Sciatic nerve (tissue), 2 donors: Measurements from ENCODE around the gene CPT1A. TPM values are rescaled to one million over a fixed set of nuclear protein-coding genes. Genes with fewer than 3 reads are reported as not detected.

ENCODE experiments used
- ATAC-seq: fragments of 200-7000 bp; cut with Tn5 transposase; one replicate; pipeline ENCODE4 v1.9.1; 2020; ENCODE audit warnings: mild to moderate bottlenecking, moderate library complexity
- DNase-seq: peaks from one replicate; pipeline ENCODE4 v3.0.0-alpha.2; 2020; ENCODE audit warnings: low spot score
- intact Hi-C: fragments of 100-400 bp; cut with DNase I; formaldehyde crosslinking; loops from one replicate; pipeline ENCODE4 v1.14.2; 2022
- total RNA-seq: library from RNA; stranded (reverse); fragmentation: NEBNext Ultra II Directional; extraction: Animal tissue kit (Norgen Biotek cat#: 25700); gene quantifications from one replicate; pipeline ENCODE4 v1.2.1, GENCODE V29; 2021
- donor health status: DM: no; HTN: no; CAD: no.
- donor health status: DM: no; HTN: no; CAD: no.

CPT1A gene
- total RNA-seq, 1 donor from 2014 or later: 55.9 TPM

DNA sequence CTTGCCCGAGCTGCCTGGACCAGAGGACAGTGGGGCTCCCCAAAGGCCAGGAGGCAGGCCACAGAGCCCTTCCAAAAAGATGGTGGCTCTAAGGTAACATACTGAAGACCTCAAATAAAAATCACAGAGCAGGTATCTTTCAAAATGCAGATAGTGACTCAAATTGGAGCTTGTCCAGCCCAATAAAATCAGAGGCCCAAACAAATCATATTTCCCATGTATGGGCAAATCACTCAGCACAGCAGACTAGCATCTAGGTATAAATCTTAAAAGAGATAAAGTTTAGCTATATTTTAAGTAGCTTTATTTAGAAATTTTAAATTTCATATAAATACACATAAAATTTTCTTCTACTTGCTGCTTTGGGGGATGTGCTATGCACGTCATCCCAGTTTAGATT lies 93.7 kb downstream of the CPT1A start:
- intact Hi-C loops: no loop called here
- no peak for DNase-seq
- ATAC-seq: no peak

DNA sequence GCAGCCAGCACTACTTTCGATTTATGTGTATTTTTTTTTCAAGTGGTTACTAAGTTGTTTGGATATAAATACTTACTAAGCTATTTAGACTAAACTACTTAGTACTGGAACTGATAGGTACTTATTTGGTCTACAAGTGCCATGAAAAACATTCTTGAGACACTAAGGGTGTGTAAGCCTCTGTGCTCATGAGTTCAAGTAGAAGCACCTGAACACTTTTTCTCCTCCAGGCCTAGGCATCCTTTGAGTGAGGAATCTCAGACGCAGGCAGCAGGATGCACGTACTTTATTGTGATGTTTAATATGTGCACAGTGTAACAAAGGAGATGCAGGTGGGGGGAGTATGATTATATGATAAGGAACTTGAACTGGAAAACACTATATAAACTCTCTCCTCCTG lies 98.2 kb downstream of the CPT1A start:
- ATAC-seq: no peak
- intact Hi-C loops: no loop called here
- no peak for DNase-seq

DNA sequence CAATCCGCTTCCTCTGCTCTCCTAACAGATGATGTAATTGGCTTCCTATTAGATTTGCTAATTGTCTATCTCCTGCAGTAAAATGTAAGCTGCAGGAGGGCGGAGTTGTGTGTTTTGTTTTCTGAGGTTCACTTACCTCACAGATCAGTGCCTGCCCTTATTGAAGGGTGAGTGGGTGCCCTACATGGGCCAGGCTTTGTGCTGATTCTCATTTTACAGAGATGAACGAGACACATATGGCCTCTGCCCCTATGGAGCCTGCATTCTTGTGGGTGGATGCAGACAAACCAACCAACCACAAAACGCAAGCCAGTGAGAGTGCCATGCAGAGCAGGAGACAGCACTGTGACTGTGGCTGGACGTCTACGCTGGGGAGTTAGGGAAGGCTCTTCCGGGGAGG lies 100.3 kb downstream of the CPT1A start:
- intact Hi-C loops: no loop called here
- DNase-seq (no peak), ATAC-seq (peak; percentile 10)

DNA sequence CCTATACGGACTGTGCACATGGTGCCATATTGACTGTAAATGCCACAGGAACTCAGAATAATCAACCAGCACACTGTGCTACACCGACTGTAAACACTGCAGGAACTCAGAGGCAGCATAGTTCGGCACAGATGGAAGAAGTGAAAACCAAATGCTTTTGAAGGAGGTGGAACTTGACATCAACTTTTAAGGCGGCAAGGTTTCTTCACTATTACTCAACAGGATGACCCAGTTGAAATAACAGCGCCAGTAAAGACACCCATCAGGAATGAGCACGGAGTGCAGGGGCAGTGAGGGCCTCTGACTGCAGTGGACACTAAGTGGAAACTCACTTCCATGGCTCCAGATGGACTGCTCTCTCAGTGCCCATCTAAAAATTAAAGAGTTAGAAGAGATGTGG lies 106.1 kb downstream of the CPT1A start:
- intact Hi-C loops: no loop called here
- ATAC-seq: no peak
- no peak for DNase-seq

DNA sequence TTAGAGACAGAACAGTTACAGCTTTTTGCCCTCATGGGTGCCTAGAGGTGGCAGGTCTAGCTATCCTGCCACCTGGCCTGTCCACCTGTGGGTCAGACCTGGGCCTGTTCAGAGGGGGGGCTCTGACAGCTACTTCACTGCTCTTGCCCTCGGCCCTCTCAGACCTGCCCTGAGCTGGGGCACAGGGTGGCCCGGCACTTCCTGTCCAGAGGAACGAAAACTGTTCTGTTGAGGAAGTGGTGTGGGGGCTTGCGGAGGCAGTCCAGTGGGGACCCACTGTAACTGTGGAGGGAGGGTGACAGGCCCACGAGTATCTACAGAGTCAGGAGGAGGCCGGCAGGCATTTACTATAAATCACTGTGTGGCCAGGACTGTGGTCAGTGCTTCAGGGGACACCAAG lies 106.6 kb downstream of the CPT1A start:
- ATAC-seq (no peak), DNase-seq (no peak)
- intact Hi-C loops: no loop called here

DNA sequence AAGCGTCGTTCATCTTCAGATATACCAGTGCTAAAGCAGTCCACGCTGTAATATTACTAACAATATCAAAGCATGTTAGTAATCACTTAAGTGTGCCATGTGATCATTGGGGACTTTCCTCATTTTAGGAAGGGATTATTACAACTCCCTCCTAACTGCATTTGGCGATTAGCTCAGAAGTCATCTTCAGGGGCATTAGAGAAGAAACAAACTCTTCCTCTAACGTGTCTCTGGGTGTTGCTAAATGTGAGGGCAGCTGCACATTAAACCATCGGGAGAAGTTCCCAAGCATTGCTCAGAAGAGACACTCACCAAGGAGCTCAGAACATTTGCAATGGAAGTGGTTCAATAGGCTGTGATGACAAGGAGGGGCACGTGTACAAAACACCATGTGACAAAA lies 107.6 kb downstream of the CPT1A start:
- no peak for DNase-seq
- intact Hi-C loops: no loop called here
- no peak for ATAC-seq

DNA sequence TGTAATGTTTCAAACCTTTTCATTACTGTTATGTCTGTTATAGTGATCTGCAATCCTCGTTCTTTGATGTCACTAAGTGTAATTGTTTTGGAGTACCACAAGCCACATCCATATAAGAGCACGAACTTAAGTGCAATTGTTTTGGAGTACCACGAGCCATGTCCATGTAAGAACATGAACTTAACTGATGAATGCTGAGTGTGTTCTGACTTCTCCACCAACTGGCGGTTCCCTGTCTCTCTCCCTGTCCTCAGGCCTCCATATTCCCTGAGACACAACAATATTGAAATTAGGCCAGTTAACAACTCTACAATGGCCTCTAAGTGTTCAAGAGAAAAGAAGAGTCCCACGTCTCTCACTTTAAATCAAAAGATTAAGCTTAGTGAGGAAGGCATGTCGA lies 113.9 kb downstream of the CPT1A start:
- ATAC-seq: peak; percentile 74
- DNase-seq: no peak
- intact Hi-C loops: no loop called here

DNA sequence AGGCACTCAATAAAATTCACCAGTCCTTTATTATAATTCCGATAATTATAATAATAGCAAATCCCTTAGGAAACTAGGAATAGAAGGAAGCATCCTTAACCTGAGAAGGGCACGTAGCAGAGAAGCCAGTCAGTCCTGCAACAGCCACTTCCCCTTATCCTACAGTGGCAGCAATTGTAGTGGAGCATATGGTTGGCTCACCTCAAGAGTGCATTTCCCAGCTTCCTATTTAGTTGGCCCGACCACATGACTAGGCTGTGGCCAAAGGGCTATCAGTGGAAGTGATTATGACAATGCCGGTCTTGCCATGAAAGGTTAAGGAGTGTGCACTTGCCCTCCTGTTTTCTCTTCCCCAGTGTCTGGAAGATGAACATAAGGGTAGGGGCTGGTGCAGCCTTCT lies 117.4 kb downstream of the CPT1A start:
- intact Hi-C loops: no loop called here
- ATAC-seq (no peak), DNase-seq (no peak)

DNA sequence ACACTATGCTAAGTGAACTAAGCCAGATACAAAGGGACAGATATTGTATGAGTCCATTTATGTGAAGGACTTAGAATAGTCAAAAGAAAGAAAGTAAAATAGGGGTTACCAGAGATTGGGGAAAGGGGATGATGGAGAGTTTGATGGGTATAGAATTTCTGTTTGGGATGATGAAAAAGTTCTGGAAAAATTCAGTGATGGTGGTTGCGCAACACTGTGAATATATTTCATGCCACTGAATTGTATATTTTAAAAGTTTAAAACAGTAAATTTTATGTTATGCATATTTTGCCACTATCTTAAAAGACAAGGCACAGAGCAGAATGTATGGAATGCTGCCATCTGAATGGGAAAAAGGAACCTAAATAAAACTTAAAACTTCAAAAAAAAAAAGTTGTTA lies 119.6 kb downstream of the CPT1A start:
- no peak for DNase-seq
- intact Hi-C loops: no loop called here
- no peak for ATAC-seq

DNA sequence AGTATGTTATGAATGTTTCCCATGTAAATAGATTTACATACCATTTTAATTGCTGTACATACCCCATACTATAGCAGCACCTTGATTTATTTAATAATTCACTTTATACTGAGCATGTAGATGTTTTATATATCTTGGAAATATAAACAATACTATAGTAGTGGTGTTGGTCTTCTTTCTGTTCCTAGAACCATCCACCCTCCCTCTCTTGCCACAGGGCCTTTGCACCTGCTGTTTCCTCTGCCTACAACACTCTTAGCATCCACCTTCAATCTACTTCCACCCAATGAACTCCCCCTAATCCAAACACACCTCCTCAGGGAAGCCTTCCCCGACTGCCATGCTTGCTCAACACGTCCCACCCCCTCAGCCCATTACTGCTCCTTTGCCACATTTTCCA lies 120.6 kb downstream of the CPT1A start:
- DNase-seq: no peak
- intact Hi-C loops: no loop called here
- no peak for ATAC-seq

DNA sequence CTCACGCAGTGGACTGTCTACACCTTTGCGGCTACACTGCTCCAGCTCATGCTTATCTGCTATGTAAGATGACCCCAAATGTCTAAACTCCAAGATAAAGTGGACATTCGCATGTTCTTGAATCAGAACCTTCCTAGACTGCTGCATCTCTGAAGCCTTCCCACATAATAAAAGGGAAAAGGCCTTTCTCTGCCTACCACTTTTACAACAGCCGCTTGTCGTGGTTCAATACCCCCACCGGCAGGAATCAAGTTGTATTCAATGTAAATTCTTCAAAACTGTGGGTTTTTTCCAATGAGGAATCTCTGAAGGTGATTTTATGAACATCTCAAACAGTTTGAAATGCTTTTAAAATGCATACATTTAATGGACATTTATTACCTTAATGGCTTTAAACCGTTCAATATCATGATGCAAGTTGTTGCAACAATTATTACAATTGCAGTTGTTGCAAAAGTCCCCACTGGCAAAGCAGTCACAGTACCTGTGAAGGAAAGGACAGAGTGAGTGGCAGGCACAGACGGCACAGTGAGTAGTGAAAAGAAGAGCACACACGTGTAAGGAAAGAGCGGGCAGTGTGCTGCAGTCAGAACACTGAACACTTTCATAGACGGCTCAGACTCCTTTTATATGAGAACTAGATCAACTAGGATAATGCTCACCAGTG lies 126.1 kb downstream of the CPT1A start:
- intact Hi-C loops: no loop called here
- no peak for ATAC-seq
- DNase-seq: no peak

DNA sequence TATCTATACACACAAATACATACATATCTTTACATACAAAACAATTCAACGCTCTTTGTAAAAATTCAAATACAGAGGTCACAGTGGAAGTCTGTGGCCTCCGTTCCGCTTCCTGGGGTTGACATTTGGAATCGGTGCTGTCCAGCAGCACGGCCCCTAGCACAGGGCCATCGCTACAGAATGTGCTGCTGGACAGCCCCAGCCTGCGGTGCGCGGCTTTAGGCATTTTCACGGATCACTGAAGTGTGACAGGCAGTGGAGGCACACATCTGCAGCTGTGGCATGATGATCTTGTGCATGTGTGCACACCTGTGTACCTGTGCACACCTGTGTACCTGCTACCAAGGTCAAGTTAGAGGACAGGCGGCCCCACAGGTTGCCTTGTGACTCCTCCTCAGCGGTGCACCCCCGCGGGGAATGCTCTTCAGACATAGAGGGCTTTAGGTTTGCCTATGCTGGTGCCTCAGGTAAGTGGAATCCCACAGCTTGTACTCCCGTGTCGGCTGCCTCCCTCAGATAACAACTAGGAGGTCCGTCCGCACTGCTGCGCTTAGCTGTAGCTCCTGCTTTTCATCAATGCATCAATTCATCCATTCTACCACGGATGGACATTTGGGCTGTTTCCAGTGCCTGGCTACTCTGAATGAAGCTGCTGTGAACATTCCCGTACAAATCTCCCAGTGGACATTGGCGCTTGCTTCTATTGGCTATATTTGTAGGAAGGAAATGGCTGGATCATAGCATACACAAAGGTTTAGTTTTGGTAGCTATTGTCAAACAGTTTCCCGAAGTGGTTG lies 127.5 kb downstream of the CPT1A start:
- ATAC-seq (no peak), DNase-seq (no peak)
- intact Hi-C loops: no loop called here

DNA sequence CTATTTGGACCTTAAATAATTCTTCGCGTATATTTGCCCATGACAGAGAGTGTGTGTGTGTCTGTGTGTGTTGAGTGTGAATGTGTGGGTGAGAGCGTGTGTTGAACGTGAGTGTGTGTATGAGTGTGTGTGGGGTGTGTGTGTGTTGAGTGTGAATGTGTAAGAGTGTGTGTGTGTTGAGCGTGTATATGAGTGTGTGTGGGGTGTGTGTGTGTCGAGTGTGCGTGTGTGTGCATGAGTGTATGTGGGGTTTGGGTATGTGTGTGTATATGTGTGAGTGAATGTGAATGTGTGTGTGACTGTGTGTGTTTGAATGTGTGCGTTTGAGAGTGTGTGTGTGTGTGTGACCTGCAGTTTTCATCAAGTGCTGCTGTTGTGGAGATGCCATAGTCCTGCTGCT lies 130.6 kb downstream of the CPT1A start:
- ATAC-seq: no peak
- intact Hi-C loops: no loop called here

DNA sequence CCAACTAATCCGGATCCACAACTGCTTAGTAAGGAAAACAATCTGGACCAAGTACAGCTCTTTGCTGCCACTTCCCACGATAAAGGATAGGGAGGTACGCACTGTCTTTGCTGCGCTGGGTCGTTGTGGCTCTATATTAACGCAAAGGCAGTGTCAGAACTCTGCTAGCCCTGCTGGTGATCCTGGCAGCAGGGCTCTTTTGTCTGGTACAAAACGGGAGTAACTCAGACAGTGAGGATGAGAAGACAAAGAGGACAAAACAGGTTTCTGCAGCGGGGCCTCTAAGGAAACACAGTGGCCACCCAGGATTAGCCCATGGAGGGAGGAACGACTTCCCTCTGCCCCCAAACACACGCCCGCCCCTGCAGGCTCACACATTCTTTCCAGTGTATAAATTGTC lies 131.3 kb downstream of the CPT1A start:
- ATAC-seq: no peak
- intact Hi-C loops: no loop called here
- DNase-seq: no peak

More for the DNA sequence above, 130.6 kb downstream of the CPT1A start:
- no peak for DNase-seq

DNA sequence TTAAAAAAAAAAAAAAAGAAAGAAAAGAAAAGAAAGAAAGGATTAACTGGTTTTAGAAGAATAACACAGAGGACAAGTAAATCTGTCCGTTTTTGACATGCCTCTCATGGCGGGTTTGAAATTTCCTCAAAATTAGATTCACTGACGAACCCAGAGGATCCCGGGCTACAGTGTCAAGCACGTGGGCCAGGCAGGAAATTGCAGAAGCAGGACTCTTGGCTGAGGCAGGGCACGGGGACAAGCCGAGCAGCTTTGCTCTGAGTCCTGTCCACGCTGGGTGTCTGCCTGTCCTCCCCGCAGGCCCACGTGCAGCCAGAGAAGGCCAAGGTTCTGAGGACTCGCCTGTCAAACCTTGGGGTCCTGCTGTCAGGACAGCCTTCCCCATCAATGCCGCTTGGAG lies 132.7 kb downstream of the CPT1A start:
- intact Hi-C loops: no loop called here
- DNase-seq (no peak), ATAC-seq (no peak)

DNA sequence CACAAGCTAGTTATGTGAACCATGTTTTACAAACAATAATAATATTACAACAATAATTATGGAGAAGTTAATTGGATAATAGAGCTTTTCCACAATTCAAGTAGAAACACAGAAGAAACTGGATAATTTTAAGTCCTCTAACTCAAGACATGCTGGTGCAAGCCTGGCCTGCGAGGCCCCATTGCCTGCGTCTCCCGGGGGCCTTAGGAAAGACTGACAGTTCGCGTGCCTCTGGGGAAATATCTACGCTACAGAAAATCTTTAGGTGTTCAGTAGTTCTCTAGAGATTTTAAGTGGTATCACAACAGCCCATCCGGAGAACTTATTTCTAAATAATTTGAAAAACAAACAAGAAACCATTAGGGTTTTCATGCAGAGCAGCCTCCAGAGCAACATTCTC lies 134.2 kb downstream of the CPT1A start:
- DNase-seq (no peak), ATAC-seq (no peak)
- intact Hi-C loops: no loop called here

DNA sequence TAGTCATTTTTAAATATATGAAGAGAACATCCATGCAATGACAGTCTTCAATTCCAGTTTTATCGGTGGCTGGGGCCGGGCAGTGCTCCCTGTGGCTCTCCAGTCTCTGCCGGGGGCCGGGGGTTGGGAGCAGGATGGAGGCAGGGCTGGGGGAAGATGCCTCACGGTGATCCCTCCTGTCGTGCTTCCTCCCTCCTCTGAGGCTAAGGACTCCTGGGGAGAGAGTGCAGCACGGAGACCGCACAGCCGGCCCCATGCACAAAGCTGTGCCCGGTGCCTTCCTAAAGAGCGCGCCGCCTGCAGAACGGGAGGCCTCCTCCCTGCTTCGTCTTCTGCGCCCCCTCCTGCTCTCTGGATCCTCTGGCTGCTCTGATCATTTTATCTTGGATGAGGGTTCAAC lies 136.8 kb downstream of the CPT1A start:
- intact Hi-C loops: no loop called here
- peak; percentile 64 for ATAC-seq

More for the DNA sequence above, 136.8 kb downstream of the CPT1A start:
- DNase-seq: no peak
